K562 (cell line): Measurements from ENCODE around the gene NFYC. TPM values are rescaled to one million over a fixed set of nuclear protein-coding genes. Genes with fewer than 3 reads are reported as not detected.

ENCODE experiments used
- C11orf30 ChIP-seq: fragments of 450-650 bp; IDR thresholded peaks from 2 replicates; pipeline ENCODE4 v1.6.1; 2016; ENCODE audit warnings: low read depth, mild to moderate bottlenecking
- CHD2 ChIP-seq: IDR thresholded peaks from 2 replicates; pipeline ENCODE4 v1.6.1; 2011; ENCODE audit warnings: low read depth, low read length
- CTBP1 ChIP-seq: fragments of 450-650 bp; IDR thresholded peaks from 2 replicates; pipeline ENCODE4 v1.6.1; 2016; ENCODE audit warnings: borderline replicate concordance
- EP300 ChIP-seq: IDR thresholded peaks from 2 replicates; pipeline ENCODE4 v1.6.1; 2012; ENCODE audit warnings: low read length, improper control_type of control experiment
- HDGF ChIP-seq: fragments of 450-650 bp; IDR thresholded peaks from 2 replicates; pipeline ENCODE4 v1.6.1; 2016
- MAZ ChIP-seq, 2 experiments: fragments of 450-650 bp in 1 of 2; sonication (generic) in 1 of 2; formaldehyde crosslinking; IDR thresholded peaks in 1 of 2; conservative IDR thresholded peaks in 1 of 2; 2 replicates each; pipeline versions ENCODE4 v1.4.0 to v1.5.0; 2020; ENCODE audit warnings: mild to moderate bottlenecking in 1 of 2, missing genetic modification reagents in 1 of 2
- MCM7 ChIP-seq, 2 experiments: fragments of 450-650 bp; IDR thresholded peaks; 2 replicates each; pipeline ENCODE4 v1.6.1; 2016 to 2018
- MEIS2 ChIP-seq: fragments of 450-650 bp; IDR thresholded peaks from 2 replicates; pipeline ENCODE4 v1.6.1; 2014; ENCODE audit warnings: mild to moderate bottlenecking; ENCODE audit not compliant: partially characterized antibody
- MTA1 ChIP-seq: fragments of 450-650 bp; IDR thresholded peaks from 2 replicates; pipeline ENCODE4 v1.6.1; 2017; ENCODE audit warnings: borderline replicate concordance
- PBX2 ChIP-seq, 2 experiments: IDR thresholded peaks in 1 of 2; conservative IDR thresholded peaks in 1 of 2; 2 replicates each; pipeline ENCODE4 v1.6.1; 2016; ENCODE audit warnings: low read depth in 2 of 2, mild to moderate bottlenecking in 1 of 2, missing compliant biosample characterization in 1 of 2, missing genetic modification characterization in 1 of 2, moderate library complexity in 1 of 2
- PKNOX1 ChIP-seq: fragments of 450-650 bp; IDR thresholded peaks from 2 replicates; pipeline ENCODE4 v1.6.1; 2016
- RCOR1 ChIP-seq, 2 experiments: IDR thresholded peaks; 2 replicates each; pipeline ENCODE4 v1.6.1; 2012; ENCODE audit warnings: low read depth in 2 of 2, low read length in 2 of 2, borderline replicate concordance in 1 of 2, improper control_type of control experiment in 1 of 2
- SOX6 ChIP-seq: fragments of 450-650 bp; IDR thresholded peaks from 2 replicates; pipeline ENCODE4 v1.6.1; 2014; ENCODE audit warnings: mild to moderate bottlenecking
- STAT5A ChIP-seq: IDR thresholded peaks from 2 replicates; pipeline ENCODE4 v1.6.1; 2012; ENCODE audit warnings: low read length, inconsistent platforms, borderline replicate concordance
- TCF15 ChIP-seq: fragments of 250-450 bp; sonication (Bioruptor Pico); IDR thresholded peaks from 2 replicates; pipeline ENCODE4 v1.8.0; 2022; ENCODE audit warnings: moderate library complexity, mild to moderate bottlenecking, inconsistent platforms
- THRA ChIP-seq: fragments of 450-650 bp; IDR thresholded peaks from 2 replicates; pipeline ENCODE4 v1.6.1; 2017; ENCODE audit warnings: mild to moderate bottlenecking, moderate library complexity
- USF2 ChIP-seq: sonication (generic); formaldehyde crosslinking; IDR thresholded peaks from 2 replicates; pipeline ENCODE4 v1.5.0; 2020; ENCODE audit warnings: missing genetic modification reagents
- ZNF398 ChIP-seq: fragments of 250-450 bp; sonication (Bioruptor Pico); IDR thresholded peaks from 2 replicates; pipeline ENCODE4 v1.8.0; 2021; ENCODE audit warnings: moderate library complexity, mild to moderate bottlenecking, inconsistent platforms
- polyA plus RNA-seq, 8 experiments: library from polyadenylated mRNA; depleted of rRNA in 4 of 8; stranded (reverse) in 5 of 8; unstranded in 3 of 8; fragments of >200 nt; fragmentation: Nextera tagmentation in 2 of 8; fragmentation: Illumina TruSeq in 1 of 8; extraction: Ambion mirVana in 2 of 8; extraction: Trizol in 1 of 8; gene quantifications; 2 replicates each; pipeline versions ENCODE4 v1.2.1 to v1.2.3, GENCODE V29; 2011 to 2014; ENCODE audit warnings: inconsistent platforms in 1 of 8, missing spikeins in 1 of 8
- total RNA-seq, 7 experiments: library from RNA; depleted of rRNA in 6 of 7; stranded (reverse); fragments of >200 nt in 6 of 7; fragmentation: Illumina TruSeq in 2 of 7; extraction: Trizol in 2 of 7; gene quantifications; 2 replicates each; pipeline versions ENCODE4 v1.2.1 to v1.2.3, GENCODE V29; 2011 to 2021; ENCODE audit warnings: low replicate concordance in 1 of 7

NFYC gene
- total and polyA plus RNA-seq, 9 of the 15 experiments (the other 6 are each of a cell fraction or from before 2014, with no cell fraction given): 4.8 to 59.8 (median 41.1) TPM

- TF ChIP-seq PBX2 (CRISPR knock-in tag; IDR thresholded peaks at IDR 0.05; ENCODE audit: low read depth) (no peak), PBX2 (tag; conservative IDR thresholded peaks at IDR 0.05; ENCODE audit: low read depth) (peak; percentile 50; the same call in 1 of the 2 replicates), STAT5A (no peak), SOX6 (0 out of 2 replicates have a peak, but pooled peaks have one; percentile 41), PKNOX1 (peak; percentile 32), MEIS2 (peak; percentile 61), USF2 (CRISPR knock-in tag) (peak; percentile 57; the same call in 1 of the 2 replicates), MTA1 (peak; percentile 42; the same call in 1 of the 2 replicates), CTBP1 (peak; percentile 85; the same call in 1 of the 2 replicates), CHD2 (no peak), HDGF (no peak), MAZ (CRISPR knock-in tag; conservative IDR thresholded peaks at IDR 0.05 in 1 of 2, IDR thresholded peaks at IDR 0.05 in 1 of 2) (0 out of 4 replicates have a peak, but pooled peaks of 1 of the 2 experiments have one; percentile 20), MCM7 (IDR thresholded peaks at IDR 0.05) (no peak), ZNF398 (CRISPR knock-in tag) (no peak), EP300 (peak; percentile 26; the same call in 1 of the 2 replicates), TCF15 (CRISPR knock-in tag) (peak; percentile 58; the same call in 1 of the 2 replicates), RCOR1 (IDR thresholded peaks at IDR 0.05; ENCODE audit: borderline replicate concordance in 1 of 2, low read depth in 2 of 2, low read length in 2 of 2) (peak in 1 of 2 experiments; percentile 73; a peak in 1 of 4 replicates), C11orf30 (no peak), THRA (no peak)
Measured at GRCh38 chr1:40704817-40705733, 13.6 kb downstream of the NFYC start (continued).
